ENCODE measurements around the gene CALCOCO2.
A peak's percentile ranks its signal among the peaks of the same experiment; 100 is the strongest.
"Not testable (repeated sequence)": the region's sequence is repeated elsewhere in the genome, so short reads cannot be mapped to it uniquely, and the experiment has no call there.

Gene CALCOCO2

DNA sequence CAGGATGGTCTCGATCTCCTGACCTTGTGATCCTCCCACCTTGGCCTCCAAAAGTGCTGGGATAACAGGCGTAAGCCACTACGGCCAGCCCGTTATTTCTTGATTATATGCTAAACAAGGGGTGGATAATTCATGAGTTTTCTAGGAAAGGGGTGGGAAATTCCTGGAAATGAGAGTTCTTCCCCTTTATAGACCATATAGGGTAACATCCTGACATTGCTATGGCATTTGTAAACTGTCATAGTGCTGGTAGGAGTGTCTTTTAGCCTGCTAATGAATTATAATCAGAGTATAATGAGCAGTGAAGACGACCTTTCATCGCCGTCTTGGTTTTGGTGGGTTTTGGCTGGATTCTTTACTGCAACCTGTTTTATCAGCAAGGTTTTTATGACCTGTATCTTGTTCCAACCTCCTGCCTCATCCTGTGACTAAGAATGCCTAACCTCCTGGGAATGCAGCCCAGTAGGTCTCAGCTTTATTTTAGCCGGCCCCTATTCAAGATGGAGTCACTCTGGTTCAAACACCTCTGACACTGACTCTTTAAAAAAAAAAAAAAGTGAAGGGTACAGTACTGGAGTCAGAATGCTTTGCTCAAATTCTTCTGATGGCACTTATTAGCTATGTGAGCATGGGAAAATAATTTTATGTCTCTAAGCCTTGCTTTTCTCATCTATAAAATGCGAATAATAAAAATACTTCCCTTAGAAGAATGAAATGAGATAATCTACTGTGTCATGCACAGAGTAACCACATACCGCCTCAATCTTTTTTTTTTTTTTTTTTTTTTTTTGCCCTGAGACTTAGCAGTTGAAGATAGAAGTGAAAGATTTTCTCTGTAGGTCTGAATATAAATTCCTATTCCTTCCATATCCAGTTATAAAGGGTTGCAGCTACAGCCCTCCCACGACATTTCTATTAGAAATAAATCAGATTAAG, 5.1 kb upstream of the CALCOCO2 start:
- peak; percentile 24 for DNase-seq

- DNase-seq, result no peak
Measured at GRCh38 chr17:48831549-48831883, 681 bp downstream of the CALCOCO2 start.

GRCh38 chr17:48834973-48835372, 4.1 kb downstream of the CALCOCO2 start:
- DNase-seq, result no peak

GRCh38 chr17:48835971-48836370, 5.1 kb downstream of the CALCOCO2 start:
- DNase-seq, result no peak

DNA sequence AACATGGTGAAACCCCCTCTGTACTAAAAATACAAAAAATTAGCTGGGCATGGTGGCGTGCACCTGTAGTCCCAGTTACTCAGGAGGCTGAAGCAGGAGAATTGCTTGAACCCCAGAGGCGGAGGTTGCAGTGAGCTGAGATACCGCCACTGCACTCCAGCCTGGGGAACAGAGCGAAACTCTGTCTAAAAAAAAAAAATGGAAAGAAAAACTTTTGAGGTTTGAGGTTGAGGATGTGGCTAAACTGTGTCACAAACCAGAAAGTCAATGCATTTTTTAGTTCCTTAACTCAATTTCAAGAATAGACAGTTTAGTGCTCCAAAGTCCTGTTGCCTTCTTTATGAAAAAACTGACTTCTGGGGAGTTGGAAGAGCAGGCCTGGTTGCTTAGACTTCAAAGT, 6.6 kb downstream of the CALCOCO2 start:
- peak; percentile 95 for DNase-seq

DNA sequence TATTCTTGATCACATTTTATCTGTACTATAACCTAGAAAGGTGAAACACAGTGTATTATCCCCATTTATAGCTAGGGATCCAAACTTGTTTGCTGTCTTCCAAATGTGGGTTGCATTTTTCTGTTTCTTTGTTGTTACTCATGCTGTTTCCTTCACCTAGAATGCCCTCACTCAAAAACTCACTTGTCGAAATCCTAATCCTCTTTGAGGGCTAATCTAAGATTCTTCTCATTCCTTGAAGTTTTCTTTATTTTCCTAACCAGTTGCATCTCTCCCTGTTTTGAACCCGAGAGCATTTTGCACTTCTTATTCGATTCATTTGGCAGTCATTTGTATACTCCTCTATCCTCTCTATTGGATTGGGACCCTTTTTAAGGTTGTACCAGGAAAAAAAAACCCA, 9.6 kb downstream of the CALCOCO2 start:
- DNase-seq, result no peak

- peak; percentile 95 for DNase-seq
Measured at GRCh38 chr17:48841395-48841831, 10.6 kb downstream of the CALCOCO2 start.

DNA sequence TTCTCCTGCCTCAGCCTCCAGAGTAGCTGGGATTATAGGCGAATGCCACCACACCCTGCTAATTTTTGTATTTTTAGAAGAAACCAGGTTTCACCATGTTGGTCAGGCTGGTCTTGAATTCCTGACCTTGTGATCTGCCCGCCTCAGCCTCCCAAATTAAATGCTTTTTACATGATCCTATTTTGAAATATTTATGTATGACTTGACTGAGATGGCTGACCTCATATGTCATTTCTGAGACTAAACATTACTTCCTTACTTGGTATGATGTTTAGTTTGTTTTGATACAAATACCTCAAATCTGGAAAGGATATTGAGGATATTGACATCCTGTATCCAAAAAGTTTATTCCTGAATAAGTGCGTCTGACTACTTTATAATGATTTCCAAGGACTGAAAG, 11.9 kb downstream of the CALCOCO2 start:
- no peak for DNase-seq

DNA sequence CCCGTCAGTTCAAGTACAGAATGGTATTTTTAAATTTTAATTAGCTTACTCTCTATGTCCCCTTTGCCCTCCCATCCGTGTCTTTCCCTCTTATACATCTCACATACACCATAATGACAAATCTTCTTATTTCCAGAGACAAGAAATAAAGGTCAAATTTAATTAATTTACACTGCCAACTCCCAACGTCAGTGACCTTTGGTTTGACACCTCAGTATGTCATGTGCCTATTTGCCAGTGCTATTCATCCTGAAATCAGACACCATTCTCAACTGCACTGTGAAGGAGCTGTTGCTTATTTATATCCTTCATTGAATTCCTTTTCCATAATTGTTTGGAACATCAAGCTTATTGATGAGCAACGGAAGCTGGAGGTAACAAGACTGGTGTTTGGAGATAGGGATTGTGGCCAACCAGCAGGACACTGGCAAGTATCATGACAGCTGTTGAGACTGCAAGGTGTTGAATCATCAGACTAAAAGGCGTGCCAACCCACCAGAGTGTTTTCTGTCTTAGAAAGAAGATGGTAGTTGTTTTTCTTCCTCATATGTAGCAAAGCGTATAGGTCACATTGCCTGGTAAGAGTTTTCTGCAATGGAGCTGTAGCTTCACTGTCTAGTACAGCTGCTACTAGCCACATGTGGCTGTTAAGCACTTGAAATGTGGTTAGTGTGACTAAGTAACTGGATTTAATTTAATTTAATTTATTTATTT, 12.5 kb downstream of the CALCOCO2 start:
- DNase-seq, result peak; percentile 93

DNA sequence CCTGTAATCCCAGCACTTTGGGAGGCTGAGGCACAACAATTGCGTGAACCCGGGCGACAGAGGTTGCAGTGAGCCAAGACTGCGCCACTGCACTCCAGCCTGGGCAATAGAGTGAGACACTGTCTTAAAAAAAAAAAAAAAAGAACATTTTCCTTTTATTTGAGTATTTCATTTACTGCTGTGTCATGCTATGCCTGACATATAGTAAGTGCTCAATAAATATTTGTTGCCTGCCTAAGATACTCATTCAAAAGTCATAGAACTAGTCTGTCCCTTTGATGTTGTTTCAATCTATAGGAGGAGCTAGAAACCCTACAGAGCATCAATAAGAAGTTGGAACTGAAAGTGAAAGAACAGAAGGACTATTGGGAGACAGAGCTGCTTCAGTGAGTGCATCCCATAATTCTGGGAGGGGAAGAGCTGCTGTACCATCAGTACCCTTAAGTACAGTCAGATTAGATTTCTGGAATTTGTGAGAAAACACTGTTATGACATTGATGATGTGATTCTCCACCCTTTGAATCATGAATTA, 20.0 kb downstream of the CALCOCO2 start:
- DNase-seq, result peak; percentile 39

GRCh38 chr17:48854774-48855476, 24.1 kb downstream of the CALCOCO2 start:
- DNase-seq, result no peak

DNA sequence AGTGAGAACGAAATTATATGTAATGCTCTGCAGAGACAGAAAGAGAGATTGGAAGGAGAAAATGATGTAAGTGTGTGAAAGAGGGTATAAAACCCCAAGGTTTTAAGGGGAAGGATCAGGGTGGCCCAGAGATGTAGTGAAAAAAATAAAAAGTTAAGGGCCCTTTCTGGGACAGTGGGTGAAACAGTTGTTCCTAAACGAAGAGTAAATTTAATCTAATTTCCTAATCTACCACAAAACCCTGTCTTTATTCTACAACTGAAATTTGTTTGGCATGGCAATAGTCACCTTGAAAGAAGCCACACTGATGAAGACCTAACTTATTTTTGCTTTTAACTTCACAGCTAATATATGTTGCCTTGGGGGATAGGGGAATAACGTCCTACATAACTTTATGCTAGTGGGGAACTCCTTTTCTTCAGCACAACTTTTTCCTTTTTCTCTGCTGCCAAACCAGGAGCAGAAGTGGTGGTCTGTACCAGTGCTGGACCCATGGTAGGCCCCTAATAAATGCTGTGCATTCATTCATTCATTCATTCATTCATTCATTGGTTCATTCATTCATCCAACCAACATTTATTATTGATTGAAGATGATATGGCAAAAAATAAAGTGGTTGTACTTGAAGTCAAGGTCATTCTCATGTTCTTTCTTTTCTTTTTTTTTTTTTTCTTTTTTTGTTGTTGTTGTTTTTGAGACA, 25.4 kb downstream of the CALCOCO2 start:
- no peak for DNase-seq

- DNase-seq, result no peak
Measured at GRCh38 chr17:48860034-48860433, 29.2 kb downstream of the CALCOCO2 start.

DNA sequence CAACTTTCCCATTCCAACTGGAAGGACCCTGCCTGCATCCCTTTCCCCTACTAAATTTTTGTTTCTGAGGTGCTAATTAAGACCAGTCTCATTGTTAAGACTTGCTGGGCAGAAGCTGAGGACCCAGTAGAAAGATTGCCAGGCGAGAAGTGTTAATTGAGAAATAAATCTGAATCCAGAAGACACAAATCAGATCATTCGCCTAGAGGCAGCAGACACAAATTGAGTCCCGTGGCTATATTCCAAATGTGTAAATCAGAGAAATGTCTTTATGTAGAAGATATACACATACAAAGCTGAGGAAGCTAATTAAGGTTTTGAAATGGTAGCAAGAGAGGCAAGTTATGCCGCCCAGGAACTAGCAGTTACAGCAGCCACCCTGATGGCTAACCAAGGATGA, 29.6 kb downstream of the CALCOCO2 start:
- no peak for DNase-seq

- DNase-seq, result no peak
Measured at GRCh38 chr17:48868916-48869500, 38.2 kb downstream of the CALCOCO2 start.

DNA sequence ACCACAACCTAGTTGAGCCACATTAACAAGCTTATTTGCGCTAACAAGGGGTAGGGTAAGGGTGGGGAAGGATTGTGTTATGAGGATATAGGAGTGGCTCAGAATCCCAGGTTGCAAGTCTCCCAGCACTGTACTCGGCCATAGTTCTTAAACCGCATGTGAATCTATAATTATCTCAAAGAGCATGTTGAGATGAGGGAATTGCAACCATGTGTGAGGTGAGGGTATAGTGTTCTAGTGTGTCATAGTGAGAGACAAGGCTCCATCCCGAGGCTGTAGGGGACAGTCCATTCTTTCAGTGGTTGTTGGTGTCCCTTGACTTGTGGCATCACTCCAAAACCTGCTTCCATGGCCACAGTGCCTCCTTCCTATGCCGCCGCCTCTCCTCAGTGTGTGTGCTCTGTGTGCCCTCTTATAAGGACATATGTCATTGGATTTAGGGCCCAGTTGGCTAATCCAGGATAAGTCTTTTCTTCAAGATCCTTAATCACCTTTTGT, 39.0 kb downstream of the CALCOCO2 start:
- DNase-seq, result no peak

DNA sequence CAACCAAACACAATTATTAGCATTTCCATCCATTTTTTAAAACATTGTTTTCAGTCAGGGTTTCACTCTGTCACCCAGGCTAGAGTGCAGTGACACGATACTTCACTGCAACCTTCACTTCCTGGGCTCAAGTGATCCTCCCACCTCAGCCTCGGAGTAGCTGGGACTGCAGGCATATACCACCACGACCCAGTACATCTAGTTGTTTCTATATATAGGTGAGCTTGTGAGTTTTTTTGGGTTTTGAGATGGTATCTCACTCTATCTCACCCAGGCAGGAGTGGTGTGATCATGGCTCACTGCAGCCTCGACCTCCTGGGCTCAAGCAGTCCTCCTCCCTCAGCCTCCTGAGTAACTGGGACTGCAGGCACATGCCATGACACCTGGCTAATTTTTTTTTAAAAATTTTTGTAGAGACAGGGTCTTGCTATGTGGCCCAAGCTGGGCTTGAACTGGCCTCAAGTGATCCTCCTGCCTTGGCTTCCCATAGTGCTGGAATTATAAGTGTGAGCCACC, 40.3 kb downstream of the CALCOCO2 start:
- DNase-seq, result no peak

GRCh38 chr17:48871551-48872351, 40.9 kb downstream of the CALCOCO2 start:
- no peak for DNase-seq

- DNase-seq, result not testable (repeated sequence)
Measured at GRCh38 chr17:48872409-48872808, 41.6 kb downstream of the CALCOCO2 start.

GRCh38 chr17:48873209-48873608, 42.4 kb downstream of the CALCOCO2 start:
- no peak for DNase-seq

All from MV-4-11 (cell line).